SK-N-SH (cell line): Measurements from ENCODE around the gene MAPK4. TPM values are rescaled to one million over a fixed set of nuclear protein-coding genes. Genes with fewer than 3 reads are reported as not detected.

ENCODE experiments used
- CTCF ChIA-PET: fragments of 300-600, 350-600 bp; formaldehyde crosslinking; extraction: SDS; loops from one replicate; lab custom pipeline; 2021; lab: Yijun Ruan, JAX
- POLR2A ChIA-PET: fragments of 350-600 bp; sonication (Branson Sonifier 250); formaldehyde crosslinking; extraction: SDS; loops from one replicate; lab custom pipeline; 2020; ENCODE audit warnings: antibody characterized with exemption, inconsistent platforms; lab: Yijun Ruan, JAX
- DNase-seq: peaks from one replicate; pipeline ENCODE4 v3.0.0; 2012
- H2AFZ ChIP-seq: fragments of 200-600 bp; sonication (generic); 2 replicates; pipeline ENCODE4 v1.8.1; 2016; ENCODE audit warnings: antibody characterized with exemption, mild to moderate bottlenecking, low read depth
- H3F3A ChIP-seq: fragments of 200-600 bp; sonication (generic); replicated peaks from 2 replicates; pipeline ENCODE3; 2016; ENCODE audit warnings: antibody characterized with exemption, mild to moderate bottlenecking; ENCODE audit not compliant: insufficient read depth
- H3K27ac ChIP-seq, 2 experiments: fragments of 200-500 bp in 1 of 2; fragments of 200-600 bp in 1 of 2; sonication (Bioruptor generic) in 1 of 2; sonication (generic), shearing (Covaris generic) in 1 of 2; 2 replicates each; pipeline versions ENCODE4 v1.5.1 to v1.6.1; 2014 to 2016; ENCODE audit warnings: low read depth in 2 of 2, inconsistent platforms in 1 of 2, low read length in 1 of 2, mild to moderate bottlenecking in 1 of 2, mixed read lengths in 1 of 2
- H3K27me3 ChIP-seq: fragments of 200-600 bp; sonication (generic), shearing (Covaris generic); 2 replicates; pipeline ENCODE4 v1.6.1; 2016; ENCODE audit warnings: mixed run types; ENCODE audit not compliant: insufficient read depth
- H3K36me3 ChIP-seq, 2 experiments: fragments of 200-500 bp in 1 of 2; fragments of 200-600 bp in 1 of 2; sonication (Bioruptor generic) in 1 of 2; sonication (generic) in 1 of 2; replicated peaks in 1 of 2; 2 replicates each; pipeline versions ENCODE3 to v1.5.1; 2014 to 2016; ENCODE audit warnings: low read length in 1 of 2, mild to moderate bottlenecking in 1 of 2; ENCODE audit not compliant: insufficient read depth in 2 of 2, control insufficient read depth in 1 of 2
- H3K4me1 ChIP-seq, 2 experiments: fragments of 200-500 bp in 1 of 2; fragments of 200-600 bp in 1 of 2; sonication (Bioruptor generic) in 1 of 2; sonication (generic), shearing (Covaris generic) in 1 of 2; 2 replicates each; pipeline versions ENCODE4 v1.5.1 to v1.6.1; 2014 to 2016; ENCODE audit warnings: low read depth in 1 of 2, low read length in 1 of 2, mixed run types in 1 of 2; ENCODE audit not compliant: insufficient read depth in 2 of 2, control insufficient read depth in 1 of 2
- H3K4me2 ChIP-seq: fragments of 200-600 bp; sonication (generic), shearing (Covaris generic); 2 replicates; pipeline ENCODE4 v1.6.1; 2017; ENCODE audit warnings: mixed run types
- H3K4me3 ChIP-seq, 2 experiments: fragments of 200-500 bp in 1 of 2; fragments of 200-600 bp in 1 of 2; sonication (Bioruptor generic) in 1 of 2; sonication (generic), shearing (Covaris generic) in 1 of 2; 2 replicates each; pipeline versions ENCODE4 v1.5.1 to v1.8.1; 2014 to 2016; ENCODE audit warnings: low read depth in 2 of 2, inconsistent platforms in 1 of 2, low read length in 1 of 2, mild to moderate bottlenecking in 1 of 2, mixed read lengths in 1 of 2, moderate library complexity in 1 of 2
- H3K79me2 ChIP-seq: fragments of 200-600 bp; sonication (generic); 2 replicates; pipeline ENCODE4 v1.8.1; 2017; ENCODE audit warnings: mild to moderate bottlenecking; ENCODE audit not compliant: insufficient read depth
- H3K9ac ChIP-seq: fragments of 200-600 bp; sonication (generic); 2 replicates; pipeline ENCODE4 v1.6.1; 2017; ENCODE audit warnings: mixed run types
- H3K9me2 ChIP-seq: fragments of 200-600 bp; sonication (generic); 2 replicates; pipeline ENCODE4 v1.6.1; 2017; ENCODE audit warnings: mixed run types
- H3K9me3 ChIP-seq: fragments of 200-600 bp; sonication (generic); 2 replicates; pipeline ENCODE4 v1.6.1; 2017; ENCODE audit warnings: mixed run types, mild to moderate bottlenecking, moderate library complexity
- H4K20me1 ChIP-seq: fragments of 200-600 bp; sonication (generic); 2 replicates; pipeline ENCODE4 v1.6.1; 2017; ENCODE audit warnings: mild to moderate bottlenecking, mixed run types; ENCODE audit not compliant: insufficient read depth
- ELF1 ChIP-seq: IDR thresholded peaks from 2 replicates; pipeline ENCODE4 v1.4.0; 2012
- GATA2 ChIP-seq: sonication (generic); formaldehyde crosslinking; IDR thresholded peaks from 2 replicates; pipeline ENCODE4 v1.5.0; 2020; ENCODE audit warnings: mild to moderate bottlenecking, missing genetic modification reagents
- JUND ChIP-seq: IDR thresholded peaks from 2 replicates; pipeline ENCODE4 v1.4.0; 2012
- MEF2A ChIP-seq: IDR thresholded peaks from 2 replicates; pipeline ENCODE4 v1.4.0; 2012; ENCODE audit warnings: low read depth, borderline replicate concordance
- NRF1 ChIP-seq: IDR thresholded peaks from 2 replicates; pipeline ENCODE4 v1.6.1; 2012; ENCODE audit warnings: low read depth, mild to moderate bottlenecking, low read length
- POLR2AphosphoS5 ChIP-seq: IDR thresholded peaks from 2 replicates; pipeline ENCODE4 v1.6.1; 2012; ENCODE audit warnings: low read depth, low read length
- RCOR1 ChIP-seq: fragments of 150-350 bp; IDR thresholded peaks from 2 replicates; pipeline ENCODE4 v1.6.1; 2017; ENCODE audit warnings: antibody characterized with exemption, low read length
- REST ChIP-seq: IDR thresholded peaks from 2 replicates; pipeline ENCODE4 v1.6.1; 2012; ENCODE audit warnings: mild to moderate bottlenecking, low read depth, low read length, moderate library complexity
- SIN3A ChIP-seq: IDR thresholded peaks from 2 replicates; pipeline ENCODE4 v1.6.1; 2012; ENCODE audit warnings: low read depth, mild to moderate bottlenecking, low read length, moderate library complexity, borderline replicate concordance
- TCF12 ChIP-seq: IDR thresholded peaks from 2 replicates; pipeline ENCODE4 v1.4.0; 2012
- YY1 ChIP-seq: IDR thresholded peaks from 2 replicates; pipeline ENCODE4 v1.4.0; 2012; ENCODE audit warnings: low read depth, mild to moderate bottlenecking
- WGBS: methylation state at CpG from one replicate; pipeline ENCODE4 v1.1.6; 2017; ENCODE audit warnings: low lambda C conversion rate; 5-methylcytosine and 5-hydroxymethylcytosine counted together
- polyA plus RNA-seq, 3 experiments: library from polyadenylated mRNA; depleted of rRNA; stranded (reverse); fragments of >200 nt; gene quantifications; 2 replicates each; pipeline ENCODE4 v1.2.3, GENCODE V29; 2012
- TF ChIP-seq, protein P1 (sequence below): IDR thresholded peaks from 2 replicates; pipeline ENCODE4 v1.4.0; 2012; ENCODE audit warnings: low read depth, borderline replicate concordance
- TF ChIP-seq, protein P2 (sequence below): IDR thresholded peaks from 2 replicates; pipeline ENCODE4 v1.4.0; 2012; ENCODE audit warnings: low read depth
- TF ChIP-seq, protein P3 (sequence below): fragments of 200-600 bp; sonication (generic); IDR thresholded peaks from 2 replicates; pipeline ENCODE4 v1.6.1; 2017; ENCODE audit warnings: antibody characterized with exemption, mild to moderate bottlenecking, moderate library complexity

Gene MAPK4
- polyA plus RNA-seq, 1 of the 3 experiments (the other 2 are of a cell fraction), result 0.02 TPM

DNA sequence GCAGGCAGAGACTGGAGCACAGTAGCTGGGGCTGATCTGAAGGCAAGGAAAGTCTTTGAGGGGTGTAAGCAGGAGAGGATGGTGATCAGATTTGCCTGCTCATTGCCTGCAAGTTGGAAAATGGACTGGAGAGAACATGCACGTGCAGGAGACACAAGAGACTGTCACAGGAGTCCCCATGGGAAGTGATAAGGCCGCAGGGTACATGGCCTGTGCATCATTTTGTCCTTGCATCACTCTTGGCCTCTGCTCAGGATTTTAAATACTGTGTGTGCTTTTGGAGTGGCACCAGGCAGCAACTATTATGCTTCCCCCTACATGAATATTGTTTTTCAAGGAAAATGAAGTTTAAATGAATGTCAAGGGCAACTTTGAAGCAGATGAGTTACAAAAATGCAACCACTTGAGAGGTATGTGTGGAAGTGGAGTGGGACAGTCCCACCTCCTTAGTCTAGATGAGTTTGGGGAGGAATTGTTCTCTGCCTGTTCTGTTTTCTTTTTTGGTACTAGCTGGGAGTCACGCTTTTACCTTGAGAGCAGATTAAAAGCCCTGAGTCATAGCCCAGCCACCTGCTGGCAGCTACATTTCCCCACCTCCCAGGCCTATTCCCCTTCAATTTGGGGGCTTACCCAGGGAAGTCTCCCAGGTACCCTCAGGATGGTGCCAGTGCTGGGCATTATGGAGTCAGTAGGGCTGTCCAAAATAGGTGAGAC lies 19.3 kb downstream of the MAPK4 start (continued):
- TF ChIP-seq, protein P1, sequence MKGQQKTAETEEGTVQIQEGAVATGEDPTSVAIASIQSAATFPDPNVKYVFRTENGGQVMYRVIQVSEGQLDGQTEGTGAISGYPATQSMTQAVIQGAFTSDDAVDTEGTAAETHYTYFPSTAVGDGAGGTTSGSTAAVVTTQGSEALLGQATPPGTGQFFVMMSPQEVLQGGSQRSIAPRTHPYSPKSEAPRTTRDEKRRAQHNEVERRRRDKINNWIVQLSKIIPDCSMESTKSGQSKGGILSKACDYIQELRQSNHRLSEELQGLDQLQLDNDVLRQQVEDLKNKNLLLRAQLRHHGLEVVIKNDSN, result no peak
- TF ChIP-seq RCOR1 (no peak), REST (no peak), GATA2 (CRISPR knock-in tag) (no peak)

GRCh38 chr18:50581517-50581916 lies 21.6 kb downstream of the MAPK4 start:
- DNase-seq, result no peak
- Histone ChIP-seq H4K20me1 (no peaks in the 10 kb centered on the region), H3K4me1 (no peaks in the 10 kb centered on the region), H3K4me2 (no peak overlapping the region), H3F3A (no peaks in the 10 kb centered on the region), H3K9me2 (no peaks in the 10 kb centered on the region), H3K9ac (no peak overlapping the region), H2AFZ (no peak overlapping the region), H3K79me2 (no peaks in the 10 kb centered on the region), H3K27ac (no peak overlapping the region), H3K36me3 (no peaks in the 10 kb centered on the region), H3K27me3 (no peaks in the 10 kb centered on the region), H3K4me3 (no peak overlapping the region), H3K9me3 (no peaks in the 10 kb centered on the region)
- POLR2A ChIA-PET, result no interaction called here
- TF ChIP-seq SIN3A (no peak), NRF1 (no peak), TCF12 (no peak), ELF1 (no peak), YY1 (no peak), JUND (no peak), POLR2AphosphoS5 (no peak), RCOR1 (no peak), MEF2A (no peak)
- TF ChIP-seq, protein P2, sequence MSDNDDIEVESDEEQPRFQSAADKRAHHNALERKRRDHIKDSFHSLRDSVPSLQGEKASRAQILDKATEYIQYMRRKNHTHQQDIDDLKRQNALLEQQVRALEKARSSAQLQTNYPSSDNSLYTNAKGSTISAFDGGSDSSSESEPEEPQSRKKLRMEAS, result no peak
- TF ChIP-seq, protein P3, sequence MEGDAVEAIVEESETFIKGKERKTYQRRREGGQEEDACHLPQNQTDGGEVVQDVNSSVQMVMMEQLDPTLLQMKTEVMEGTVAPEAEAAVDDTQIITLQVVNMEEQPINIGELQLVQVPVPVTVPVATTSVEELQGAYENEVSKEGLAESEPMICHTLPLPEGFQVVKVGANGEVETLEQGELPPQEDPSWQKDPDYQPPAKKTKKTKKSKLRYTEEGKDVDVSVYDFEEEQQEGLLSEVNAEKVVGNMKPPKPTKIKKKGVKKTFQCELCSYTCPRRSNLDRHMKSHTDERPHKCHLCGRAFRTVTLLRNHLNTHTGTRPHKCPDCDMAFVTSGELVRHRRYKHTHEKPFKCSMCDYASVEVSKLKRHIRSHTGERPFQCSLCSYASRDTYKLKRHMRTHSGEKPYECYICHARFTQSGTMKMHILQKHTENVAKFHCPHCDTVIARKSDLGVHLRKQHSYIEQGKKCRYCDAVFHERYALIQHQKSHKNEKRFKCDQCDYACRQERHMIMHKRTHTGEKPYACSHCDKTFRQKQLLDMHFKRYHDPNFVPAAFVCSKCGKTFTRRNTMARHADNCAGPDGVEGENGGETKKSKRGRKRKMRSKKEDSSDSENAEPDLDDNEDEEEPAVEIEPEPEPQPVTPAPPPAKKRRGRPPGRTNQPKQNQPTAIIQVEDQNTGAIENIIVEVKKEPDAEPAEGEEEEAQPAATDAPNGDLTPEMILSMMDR, result no peak
- CTCF ChIA-PET, result no interaction called here
- 29% methylated on average over 1 of the region's 1 CpG for WGBS
